ENCODE measurements around the gene MYT1.
A peak's percentile ranks its signal among the peaks of the same experiment; 100 is the strongest.

MYT1 gene

DNA sequence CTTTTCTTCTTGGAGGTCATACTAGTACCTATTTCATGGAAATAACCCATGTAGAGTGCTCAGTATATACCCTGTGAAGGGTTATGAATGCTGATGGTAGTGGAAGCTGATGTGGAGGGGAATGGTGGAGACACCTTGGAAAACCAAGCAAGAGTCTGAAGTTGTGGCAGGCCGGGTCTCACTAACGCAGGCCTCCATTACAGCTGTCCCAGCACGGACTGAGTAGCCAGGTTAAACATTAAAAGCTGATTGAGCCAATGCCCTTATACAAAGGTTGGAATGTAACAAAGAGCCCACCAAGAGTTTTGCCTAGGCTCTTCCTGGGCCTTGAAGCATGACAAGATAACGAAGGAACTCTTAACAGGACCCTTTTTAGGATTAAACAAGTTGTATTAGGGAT lies 89.2 kb downstream of the MYT1 start:
- DNase-seq = no peak

DNA sequence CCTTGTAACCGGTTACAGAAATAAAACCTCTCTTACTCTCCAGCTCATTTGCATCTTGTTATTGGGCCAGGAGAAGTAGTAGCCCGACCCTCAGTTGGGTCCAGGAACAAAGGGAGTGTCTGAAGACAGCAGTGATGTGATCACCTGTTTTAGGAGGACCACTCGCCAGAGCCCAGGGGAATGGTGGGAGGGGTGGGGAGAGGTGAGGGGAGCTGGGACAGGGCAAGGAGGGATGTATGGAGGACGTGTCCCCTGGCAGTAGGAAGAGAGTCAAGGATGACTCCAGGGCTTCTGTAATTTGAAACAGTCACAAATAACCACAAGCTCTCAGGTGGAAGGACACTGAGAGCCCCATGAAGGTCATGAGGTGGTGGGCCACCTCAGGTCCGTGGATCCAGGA lies 89.9 kb downstream of the MYT1 start:
- no peak for DNase-seq

DNA sequence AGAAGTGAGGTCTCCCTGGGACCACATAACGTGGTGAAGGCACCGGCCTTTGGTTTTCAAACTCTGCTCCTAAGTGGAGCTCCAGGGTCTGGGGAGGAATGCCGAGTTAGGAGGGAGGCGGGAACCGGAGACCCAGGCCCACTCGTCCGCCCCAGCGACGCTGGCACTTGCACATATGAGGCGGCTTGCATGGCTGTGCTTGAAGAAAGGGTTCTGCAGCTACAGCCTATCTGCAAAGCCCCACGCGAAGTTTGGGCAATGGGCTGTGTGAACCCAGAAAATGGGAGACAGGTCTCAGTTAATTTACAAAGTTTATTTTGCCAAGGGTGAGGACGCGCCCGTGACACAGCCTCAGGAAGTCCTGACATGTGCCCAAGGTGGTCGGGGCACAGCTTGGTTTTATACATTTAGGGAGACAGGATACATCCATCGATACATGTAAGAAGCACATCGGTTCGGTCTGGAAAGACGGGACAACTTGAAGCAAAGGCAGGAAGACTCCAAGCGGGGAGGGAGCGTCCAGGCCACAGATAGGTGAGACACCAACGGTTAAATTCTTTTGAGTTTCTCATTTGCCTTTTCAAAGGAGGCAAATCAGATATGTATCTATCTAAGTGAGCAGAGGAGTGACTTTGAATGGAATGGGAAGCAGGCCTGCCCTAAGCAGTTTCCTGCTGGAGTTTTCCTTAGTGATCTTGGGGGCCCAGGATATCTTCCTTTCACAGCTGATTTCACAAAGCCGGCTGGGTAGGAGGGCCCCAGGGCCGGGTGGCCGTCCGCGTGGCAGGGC lies 90.5 kb downstream of the MYT1 start:
- DNase-seq = no peak

DNA sequence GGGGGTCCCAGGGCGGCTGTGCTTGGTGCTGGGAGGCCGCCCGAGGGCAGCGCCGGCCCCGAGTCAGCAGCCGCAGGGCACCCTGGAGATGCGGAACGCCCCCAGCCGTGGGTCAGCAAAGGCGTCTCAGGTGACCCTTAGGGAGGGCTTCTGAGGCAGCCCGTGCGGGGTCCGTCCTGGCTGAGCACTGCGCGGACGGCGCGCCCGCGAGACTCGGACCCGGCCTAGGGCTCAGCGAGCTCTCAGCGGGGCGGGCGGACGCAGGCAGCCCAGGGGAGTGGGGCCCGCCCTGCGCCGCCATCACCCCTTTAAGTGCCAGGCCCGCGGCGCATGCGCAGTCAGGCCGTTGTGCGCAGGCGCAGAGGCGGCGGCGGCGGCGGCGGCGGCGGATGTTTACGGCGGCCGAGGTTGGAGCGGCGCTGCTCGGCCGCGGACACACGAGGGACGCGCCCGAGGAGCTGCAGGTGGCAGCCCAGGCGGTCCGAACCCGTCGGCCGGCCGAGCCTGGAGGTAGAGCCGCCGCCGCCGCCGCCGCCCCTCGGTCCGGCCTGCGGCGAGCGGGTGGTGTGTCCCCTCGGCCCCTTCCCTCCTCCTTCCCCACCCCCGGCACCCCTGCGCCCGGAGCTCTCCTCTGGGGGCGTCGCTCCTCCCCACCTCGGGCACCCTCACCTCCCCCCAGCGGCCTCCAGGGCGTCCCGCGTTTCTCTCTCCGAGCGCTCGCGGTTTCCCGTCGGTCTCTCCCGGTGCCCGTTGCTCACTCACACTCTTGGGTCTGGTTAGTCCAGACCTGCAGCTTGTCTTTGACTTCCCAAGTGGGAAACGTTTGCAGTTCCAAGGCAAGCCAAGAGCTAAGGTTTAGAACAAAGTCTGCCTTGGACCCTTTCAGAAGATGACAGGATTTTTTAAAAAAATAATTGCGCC lies 91.4 kb downstream of the MYT1 start, which contains the start of gene PCMTD2:
PCMTD2 (plus strand) TSS at position 388 of the 921 bp plus-strand sequence. CDS start 4,218 bp downstream, outside the sequence.
- peak; percentile 55 for DNase-seq

DNA sequence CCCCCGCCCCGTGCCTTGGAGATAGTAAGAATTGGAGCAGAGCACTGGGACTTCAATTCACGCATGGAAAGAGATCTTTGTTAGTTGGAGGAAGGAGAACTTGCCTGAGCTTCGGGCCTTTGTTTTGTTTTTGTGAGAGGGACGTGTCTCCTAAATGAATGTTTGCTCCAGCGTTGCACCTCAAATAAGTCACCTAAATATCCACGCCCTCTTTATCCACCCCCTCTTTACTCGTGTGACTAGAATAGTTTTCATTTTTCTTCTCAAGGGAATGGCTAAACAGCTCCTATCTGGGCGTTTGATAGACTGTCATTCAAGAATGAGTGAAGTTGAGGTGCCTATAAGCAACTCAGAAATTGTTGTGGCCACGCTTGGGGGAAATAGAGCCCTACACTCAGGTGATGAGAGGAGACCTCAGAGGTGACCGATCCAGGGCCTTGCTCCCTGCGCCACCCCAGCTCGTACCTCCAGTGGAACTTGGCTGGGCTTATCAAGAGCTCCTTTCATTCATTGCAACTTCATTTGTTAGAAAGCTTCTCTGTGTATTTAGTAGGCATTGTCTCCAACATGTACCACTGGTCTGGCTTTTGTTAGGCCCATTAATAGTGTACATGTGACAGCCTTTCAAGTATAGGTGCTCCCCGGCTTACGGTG lies 92.2 kb downstream of the MYT1 start:
- DNase-seq = no peak

DNA sequence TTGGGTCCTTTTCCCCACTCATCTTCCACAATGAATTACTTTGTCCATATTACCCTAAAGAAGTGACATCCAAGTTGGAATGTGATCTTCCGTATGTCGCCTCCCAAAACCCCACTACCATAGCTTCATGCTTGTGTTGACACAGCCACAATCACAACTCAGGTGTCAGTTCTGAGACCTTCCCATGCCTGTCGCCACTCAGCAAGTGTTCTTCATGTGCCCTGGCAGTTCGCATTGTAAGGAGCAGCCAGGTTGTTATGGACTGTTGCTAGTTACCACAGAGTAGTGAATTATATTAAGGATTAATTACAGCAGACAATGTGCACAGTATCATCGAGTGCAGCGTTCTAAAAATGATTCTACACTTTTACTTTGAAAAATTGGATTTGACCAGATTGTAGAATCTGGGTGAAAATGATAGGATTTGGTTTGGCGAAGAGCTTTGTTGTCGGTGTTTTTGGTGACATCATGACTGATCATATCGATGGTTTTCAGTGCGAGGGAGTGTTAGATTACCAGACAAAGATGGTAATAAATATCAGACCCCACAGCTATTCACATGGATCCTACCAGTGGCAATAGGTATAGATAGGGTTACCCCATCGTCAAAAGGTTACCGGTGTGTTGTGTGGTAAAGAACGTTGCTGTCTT lies 93.0 kb downstream of the MYT1 start:
- no peak for DNase-seq

DNA sequence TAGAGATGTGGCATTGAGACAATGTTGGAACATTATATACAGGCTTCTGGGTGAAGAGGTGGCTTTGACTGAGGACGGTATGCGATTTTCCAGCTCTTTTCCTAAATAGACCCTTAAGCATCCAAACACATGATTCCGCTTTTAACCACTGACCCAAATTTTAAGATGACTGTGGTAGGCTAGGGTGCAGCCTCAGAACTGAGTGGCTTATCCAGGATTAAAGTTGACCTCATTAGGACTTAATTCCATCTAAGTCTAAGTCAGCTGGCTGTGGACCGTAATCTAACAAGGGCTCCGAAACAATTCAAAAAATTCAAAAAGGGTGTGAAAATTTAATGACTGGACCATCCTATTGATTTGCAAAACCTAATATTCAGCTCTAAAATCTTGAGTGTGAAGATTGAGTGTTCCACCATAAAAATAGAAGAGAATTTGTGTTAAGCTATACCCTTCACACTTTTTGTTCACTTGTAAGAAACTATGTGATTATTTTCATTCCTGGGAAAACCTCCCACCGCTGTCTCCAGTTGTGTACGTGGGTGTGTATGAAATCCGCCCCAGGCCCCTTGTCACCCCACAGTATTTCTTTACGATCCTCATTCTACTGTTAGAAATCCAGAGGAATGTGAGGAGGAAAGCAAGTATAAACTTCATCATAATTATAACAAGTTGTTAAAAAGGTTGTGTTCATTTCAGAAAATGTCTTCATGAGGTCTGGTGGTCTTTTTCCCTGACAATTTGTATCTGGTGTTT lies 94.0 kb downstream of the MYT1 start:
- no peak for DNase-seq

DNA sequence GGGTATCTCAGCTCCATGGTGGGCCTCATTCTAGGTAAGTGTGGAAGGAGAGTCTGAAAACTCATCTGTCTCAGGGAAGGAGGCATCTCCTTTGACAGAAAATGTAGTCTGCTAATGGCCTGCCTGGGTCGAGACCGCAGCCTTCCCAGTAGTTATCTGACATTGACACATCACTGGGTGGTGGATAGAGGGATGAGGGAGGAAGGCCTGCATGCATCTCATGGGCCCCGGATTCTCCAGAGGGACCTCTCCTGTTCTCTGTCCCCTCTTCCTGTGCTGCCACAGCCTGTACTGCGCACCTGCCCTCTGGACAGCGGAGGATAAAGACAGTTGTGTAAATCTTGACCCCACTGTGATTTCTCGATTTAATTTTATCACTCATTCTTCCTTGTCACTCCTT lies 96.0 kb downstream of the MYT1 start:
- no peak for DNase-seq

DNA sequence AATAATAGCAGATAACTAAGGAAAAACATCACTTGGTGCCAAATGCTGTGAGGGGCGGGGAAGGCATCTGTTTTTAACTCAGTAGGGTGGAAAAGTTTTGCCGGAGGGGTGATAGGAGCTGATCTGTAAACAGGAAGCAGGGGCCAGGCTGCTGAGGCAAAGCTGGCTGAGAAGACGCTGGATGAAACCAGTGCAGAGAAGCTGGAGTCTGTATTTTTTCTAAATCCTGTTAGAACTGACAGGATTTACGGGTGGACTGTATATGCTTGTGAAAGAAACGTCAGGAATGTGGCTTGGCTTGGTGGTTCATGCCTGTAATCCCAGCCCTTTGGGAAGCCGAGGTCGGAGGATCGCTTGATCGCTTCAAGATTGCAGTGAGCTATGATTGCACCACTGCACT lies 96.9 kb downstream of the MYT1 start:
- DNase-seq = no peak

DNA sequence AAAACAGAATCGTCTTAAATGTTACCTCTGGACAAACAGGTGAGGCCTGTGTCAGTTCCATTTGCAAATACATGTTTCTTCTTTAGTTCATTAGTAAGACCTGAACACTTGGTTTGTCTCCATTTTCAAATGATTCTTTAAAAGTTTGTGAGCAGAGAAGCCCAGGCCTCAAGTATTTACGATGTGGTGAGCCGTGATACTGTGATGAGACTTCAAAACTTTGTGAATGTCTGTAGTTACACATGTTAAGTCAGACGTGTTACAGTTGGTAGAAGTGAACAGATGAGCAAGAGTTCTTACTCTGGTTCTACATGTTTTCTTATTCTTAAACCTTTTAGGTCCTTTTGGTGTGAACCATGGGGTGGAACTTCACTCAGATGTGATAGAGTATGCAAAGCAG lies 99.8 kb downstream of the MYT1 start:
- DNase-seq = no peak

DNA sequence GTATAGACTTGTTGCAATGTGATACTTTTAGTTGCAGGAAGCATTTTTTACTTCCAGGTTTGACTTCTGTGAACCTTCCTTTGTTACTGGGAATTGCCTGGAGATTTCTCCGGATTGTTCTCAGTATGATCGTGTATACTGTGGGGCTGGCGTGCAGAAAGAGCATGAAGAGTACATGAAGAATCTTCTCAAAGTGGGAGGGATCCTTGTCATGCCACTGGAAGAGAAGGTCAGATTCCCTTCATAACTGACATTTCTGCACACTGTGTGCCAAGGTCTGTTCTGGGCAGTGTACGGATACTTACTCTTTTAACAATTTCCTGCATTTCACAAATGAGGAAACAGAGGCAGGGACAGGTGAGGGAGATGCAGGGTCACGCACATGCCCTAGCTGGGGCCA lies 100.9 kb downstream of the MYT1 start:
- DNase-seq = no peak

DNA sequence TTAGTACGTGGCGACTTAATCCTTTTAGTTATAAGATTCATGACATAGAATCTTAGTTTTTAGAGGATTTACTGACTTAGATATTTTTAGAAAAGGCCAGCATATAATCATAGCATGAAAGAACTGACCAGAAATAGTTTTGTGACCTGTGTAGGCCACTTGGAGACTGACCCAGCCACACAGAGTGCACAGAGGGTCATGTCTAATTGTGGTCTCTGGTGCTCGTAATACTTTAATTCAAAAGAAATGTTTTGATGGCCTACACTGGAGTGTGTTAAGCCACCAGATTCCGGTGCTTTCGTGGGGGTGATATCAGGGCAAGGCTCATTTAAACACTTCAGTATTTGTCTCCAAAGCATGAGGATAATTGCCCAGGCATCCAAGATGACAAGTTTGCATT lies 102.7 kb downstream of the MYT1 start:
- no peak for DNase-seq

DNA sequence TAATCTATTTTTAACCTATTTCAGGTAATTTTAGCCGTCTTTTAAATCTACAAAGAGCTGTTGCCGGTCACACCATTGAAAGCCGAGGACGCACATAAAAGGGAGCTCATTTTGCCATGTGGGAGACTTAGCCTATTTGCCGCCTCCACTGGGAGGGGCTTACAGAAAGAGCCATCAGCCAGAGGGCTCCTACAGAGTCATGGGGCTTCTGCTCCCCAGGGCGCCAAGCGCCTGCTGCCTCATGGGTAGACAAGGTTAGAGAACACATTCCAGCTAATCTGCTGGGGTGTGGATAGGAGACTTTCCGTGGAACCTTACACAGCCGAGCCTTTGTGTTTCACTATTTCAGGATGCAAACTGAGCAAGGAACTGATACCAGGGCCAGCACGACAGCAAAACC lies 103.9 kb downstream of the MYT1 start:
- no peak for DNase-seq

DNA sequence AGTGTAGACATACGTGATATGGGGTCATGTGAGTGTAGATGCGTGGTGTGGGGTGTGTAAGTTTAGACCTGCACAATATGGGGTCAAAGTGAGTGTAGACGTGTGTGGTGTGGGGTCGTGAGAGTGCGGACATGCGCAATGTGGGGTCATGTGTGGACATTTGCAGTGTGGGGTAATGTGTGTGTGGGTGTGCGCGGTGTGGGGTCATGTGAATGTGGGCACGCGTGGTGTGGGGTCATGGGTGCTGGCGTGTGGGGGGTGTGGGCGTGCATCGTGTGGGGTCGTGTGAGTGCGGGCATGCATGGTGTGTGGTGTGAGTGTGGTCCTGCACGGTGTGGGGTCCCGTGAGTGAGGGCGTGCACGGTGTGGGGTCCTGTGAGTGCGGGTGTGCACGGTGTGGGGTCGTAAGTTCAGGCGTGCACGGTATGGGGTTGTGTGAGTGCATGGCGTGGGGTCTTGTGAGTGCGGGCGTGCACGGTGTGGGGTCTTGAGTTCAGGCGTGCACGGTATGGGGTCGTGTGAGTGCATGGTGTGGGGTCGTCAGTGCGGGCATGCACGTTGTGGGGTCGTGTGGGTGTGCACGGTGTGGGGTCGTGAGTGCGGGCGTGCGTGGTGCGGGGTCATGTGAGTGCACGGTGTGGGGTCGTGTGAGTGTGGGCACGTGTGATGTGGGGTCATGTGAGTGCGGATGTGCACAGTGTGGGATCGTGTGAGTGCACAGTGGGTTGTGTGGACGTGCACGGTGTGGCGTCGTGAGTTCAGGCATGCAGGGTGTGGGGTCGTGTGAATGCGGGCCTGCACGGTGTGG lies 105.6 kb downstream of the MYT1 start:
- DNase-seq = no peak

DNA sequence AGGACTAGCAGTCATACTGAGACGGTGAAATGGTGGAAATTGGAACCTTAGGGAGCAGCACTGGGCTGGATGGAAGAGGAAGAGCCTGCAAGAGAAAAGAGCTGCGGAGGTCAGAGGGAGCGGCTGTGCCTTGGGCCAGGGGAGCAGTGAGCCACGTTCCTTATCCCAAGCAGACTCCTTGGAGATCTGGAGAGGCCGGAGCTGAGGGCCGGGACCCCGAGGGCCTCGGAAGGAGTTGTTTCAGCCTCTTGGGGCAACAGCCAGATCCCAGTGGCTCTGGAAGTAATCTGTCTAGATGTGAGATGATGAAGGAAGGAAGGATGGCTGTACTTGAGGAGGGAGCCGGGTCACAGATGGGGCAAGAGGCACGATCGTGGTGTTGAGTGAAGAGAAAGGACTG lies 107.4 kb downstream of the MYT1 start:
- no peak for DNase-seq

DNA sequence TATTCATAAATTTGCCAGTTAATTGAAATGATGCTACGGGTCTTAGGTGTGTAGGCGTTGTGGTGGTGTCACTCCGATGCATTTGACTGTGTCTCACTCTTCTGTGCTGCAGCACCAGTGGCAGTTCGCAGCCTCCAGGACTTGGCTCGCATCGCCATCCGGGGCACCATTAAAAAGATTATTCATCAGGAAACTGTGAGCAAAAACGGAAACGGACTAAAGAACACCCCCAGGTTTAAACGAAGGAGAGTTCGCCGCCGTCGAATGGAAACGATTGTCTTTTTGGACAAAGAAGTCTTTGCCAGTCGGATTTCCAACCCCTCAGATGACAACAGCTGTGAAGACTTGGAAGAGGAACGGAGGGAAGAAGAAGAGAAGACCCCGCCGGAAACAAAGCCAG lies 108.9 kb downstream of the MYT1 start:
- DNase-seq = no peak

DNA sequence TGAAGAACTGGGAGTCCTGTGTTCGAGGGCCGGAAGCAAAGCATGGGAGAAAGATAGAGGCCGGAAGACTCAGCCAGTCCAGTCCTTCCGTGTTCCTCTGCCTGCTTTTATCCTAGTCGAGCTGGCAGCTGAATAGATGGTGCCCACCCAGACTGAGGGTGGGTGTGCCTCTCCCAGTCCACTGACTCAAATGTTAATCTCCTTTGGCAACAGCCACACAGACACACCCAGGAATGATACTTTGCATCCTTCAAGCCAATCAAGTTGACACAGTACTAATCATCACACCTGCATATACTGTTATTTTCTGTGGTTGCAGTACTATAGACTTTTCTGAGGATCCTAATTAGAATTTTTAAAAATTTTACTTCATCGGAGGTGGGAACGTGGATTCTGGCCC lies 112.6 kb downstream of the MYT1 start:
- no peak for DNase-seq

DNA sequence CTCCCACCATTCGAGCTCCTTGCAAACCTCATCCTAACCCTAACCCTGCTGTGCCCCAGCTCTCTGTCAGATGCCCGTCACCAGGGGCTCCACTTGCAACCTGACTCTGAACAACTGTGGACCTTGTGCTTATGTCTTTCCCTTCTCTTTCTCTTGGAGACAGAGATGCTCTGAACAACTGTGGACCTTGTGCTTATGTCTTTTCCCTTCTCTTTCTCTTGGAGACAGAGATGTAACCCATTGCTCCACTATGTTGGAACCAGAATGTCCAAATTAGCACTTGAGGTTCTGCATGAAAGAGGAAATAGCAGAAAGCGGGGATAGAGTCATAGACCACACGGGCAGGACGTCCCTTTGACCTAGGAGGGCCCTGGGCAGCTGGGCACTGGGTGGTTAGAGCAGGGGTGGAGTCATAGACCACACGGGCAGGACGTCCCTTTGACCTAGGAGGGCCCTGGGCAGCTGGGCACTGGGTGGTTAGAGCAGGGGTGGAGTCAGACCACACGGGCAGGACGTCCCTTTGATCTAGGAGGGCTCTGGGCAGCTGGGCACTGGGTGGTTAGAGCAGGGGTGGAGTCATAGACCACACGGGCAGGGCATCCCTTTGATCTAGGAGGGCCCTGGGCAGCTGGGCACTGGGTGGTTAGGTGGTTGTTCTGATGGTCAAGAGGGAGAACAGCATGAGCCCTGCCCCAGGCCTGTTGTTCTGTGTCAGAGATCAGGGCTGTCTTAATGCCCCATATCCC lies 113.5 kb downstream of the MYT1 start:
- DNase-seq = no peak

DNA sequence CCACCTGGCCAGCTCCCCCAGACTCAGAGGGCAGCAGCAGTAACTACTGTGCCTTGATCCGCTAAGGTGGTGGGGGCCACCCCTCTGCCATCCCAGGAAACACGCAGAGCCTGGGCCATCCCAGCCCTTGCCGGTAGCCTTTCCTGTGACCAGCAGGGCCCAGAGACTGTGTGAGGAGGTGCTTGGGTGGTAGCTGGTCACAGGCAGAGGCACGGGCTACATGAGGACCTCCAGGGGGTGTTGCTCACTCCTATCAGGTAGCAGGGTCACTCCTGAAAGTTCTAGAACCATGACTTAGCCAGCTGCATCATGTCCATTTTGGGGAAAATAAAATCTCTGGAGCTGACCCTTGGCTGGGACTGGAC lies 114.0 kb downstream of the MYT1 start:
- DNase-seq = no peak

DNA sequence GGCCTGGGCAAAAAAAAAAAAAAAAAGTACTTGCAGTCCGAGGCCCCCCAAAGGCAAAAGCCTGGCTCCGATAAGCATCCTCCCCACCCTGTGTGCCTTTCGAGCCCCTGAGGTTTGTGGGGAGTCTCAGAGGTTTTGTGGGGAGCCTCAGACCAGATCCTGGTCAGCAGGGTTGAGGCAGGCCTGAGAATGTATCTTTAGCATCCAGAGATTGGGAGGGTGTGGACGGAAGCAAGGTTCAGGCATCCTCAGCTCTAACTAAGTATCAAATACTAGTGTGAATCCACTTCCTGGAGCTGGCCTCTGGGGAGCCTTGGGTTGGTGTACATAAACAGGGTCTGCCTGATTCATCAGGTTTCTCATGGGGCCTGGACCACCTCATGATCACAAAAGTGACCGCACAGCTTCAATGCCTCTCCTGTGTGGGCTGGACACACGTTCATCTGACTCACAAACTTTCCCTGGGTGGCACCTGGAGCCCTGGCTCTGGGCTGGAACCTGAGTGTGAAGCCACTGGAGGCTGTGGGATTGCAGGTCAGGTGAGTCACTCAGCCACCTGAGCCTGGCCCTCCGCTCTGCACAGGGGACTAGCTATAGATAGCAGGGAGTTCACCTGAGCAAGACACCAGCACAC lies 115.7 kb downstream of the MYT1 start:
- no peak for DNase-seq
